Measurements from ENCODE around the gene MAGI1. TPM values are rescaled to one million over a fixed set of nuclear protein-coding genes. Genes with fewer than 3 reads are reported as not detected.

MAGI1 gene
- total RNA-seq, 1 donor from 2014 or later = 74.8 TPM

DNA sequence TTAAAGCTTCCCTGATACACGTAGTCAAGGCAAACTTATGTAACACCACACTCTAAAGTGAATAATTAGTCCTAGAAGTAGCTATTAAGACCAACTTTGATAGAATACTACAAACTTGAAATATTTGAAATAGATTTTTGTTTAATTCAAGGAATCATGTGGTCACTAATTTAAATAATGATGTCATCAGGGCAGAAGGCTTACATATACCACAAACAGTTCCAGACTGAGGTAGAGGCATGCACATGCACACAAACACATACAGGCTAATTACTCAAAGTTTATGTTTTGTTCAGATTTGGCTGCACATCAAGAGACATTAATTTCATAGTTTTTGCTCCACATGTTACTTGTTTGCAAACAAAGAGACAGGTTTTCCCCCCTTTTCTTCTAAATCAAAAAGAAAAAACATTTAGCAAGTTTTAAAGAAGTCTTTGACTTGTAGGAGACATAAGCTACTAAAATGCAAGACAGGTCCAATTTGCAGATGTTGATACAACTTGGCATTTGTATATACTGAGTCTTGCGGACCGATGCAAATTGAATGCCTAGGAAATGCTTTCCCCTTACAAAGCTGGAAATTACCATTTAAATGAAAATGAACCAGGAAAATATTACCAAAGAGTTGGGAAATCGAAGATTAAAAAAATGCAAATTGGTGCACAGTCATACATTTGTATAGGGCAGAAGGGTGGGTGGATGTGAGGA is 594.8 kb downstream of the MAGI1 start:
- DNase-seq (ENCODE audit: low spot score) = no peak

DNA sequence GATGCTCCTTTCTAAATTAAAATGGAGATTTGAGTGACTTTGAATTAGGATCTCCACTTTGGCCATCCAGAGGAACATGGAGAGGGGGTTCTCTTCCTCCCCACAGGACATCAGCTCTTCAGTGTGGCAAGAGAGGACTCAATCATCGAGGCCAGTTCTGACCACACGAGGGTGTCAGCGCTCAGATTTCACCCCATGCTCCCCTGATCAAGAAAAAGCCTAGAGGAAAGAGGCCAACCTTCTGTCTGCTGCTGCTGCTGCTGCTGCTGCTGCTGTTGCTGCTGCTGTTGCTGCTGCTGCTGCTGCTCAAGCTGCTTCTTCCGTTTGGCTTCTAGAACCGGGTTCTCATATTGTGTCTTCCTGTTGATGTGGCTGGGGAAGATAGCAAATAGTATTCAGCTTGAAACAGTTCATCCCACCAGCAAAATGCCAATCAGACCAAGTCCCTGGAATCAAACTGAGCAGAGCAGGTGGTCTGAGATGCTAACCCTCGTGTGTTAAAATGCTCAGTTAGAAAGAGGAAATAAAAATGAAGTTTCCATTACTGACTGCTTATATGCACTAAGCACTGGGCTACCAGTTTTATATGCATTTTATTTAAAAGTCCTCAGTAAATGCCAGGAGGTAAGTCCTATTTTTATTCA is 599.0 kb downstream of the MAGI1 start:
- DNase-seq (ENCODE audit: low spot score) = no peak

DNA sequence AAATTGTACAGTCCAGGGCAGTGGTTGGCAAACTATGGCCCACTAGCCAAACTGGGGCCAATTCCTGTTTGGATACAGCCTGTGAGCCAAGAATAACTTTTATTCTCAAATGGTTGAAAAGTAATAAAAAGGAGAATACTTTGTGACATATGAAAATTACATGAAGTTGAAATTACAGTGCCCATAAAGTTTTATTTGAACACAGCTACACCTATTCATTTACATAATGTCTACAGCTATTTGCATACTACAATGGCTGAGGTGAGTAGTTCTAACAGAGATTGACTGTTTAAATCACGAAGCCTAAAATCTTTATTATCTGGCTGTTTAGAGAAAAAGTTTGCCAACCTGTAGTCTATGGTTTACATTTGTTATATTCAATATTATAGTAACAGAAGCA is 600.1 kb downstream of the MAGI1 start:
- DNase-seq (ENCODE audit: low spot score) = no peak

DNA sequence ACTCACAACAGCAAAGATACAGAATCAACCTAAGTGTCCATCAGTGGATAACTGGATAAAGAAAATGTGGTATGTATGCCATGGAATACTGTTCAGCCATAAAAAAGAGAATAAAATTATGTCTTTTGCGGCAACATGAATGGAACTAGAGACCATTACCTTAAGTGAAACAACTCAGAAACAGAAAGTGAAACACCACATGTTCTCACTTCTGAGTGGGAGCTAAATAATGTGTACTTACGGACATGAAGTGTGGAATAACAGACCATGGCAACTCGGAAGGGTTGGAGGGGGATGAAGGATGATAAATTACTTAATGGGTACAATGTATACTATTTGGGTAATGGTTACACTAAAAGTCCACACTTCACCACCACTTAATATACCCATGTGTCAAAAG is 600.6 kb downstream of the MAGI1 start:
- DNase-seq (ENCODE audit: low spot score) = no peak

DNA sequence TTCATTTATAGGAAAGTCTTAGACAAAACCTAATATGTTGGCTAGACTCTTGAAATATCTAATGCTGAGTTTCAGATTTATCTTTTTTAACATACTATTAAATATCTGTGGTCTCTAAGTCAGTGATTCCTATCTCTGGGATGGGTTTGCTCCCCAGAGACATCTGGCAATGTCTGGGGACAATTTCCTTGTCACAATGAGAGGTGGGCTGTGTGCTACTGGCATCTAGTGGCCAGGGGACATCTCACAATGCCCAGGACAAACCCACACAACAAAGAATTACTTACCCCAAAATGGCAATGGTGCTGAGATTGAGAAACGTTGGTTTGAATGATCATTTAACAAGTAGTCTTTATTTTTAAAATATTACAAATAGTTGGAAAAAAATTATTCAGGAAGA is 602.1 kb downstream of the MAGI1 start:
- no peak for DNase-seq (ENCODE audit: low spot score)

DNA sequence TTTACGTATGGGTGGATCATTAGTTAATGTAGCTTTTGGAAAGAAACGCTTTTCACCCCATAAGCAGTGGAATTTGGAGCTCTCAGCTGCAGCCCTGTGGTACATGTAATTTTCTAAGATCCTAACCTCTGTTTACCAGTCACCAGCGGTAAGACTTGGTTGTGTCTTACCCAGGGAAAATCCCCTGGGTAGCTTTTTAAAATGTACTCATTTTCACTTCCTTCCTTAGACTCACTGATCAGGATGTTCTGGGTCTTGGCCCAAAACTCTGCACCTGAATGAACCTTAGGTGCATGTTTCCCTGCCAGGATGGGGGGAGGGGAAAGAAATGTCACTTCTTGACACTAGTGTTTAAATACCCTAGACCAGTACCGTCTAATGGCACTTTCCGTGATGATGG is 605.2 kb downstream of the MAGI1 start:
- no peak for DNase-seq (ENCODE audit: low spot score)

DNA sequence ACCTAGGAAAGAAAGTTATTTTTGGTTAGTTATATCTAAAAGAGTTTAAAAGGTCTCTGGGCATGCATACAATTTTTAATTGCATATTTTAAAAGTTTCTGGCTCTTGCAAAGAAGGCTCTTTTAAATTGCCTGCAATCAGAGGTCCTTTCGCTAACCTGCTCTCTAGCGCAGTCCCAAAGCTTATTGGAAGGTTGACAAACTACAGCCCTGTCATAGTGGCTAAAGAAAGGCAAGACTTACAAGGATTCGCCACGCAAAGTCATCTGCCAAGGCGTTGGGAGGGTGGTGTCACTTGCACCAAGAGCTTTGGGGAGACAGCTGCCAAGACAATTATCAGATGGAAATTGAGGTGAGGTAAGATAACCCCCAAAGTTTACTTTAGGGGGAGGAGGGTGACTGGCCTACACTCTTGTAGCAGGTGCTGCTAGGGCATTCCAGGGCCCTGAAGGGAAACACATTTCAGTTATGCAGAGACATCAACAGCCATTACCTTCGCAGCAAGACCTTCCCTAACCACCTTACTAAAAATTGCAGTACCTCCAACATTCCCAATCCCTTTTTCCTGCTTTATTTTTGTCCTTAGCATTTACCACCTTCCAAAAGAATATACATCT is 606.2 kb downstream of the MAGI1 start:
- DNase-seq (ENCODE audit: low spot score) = no peak

DNA sequence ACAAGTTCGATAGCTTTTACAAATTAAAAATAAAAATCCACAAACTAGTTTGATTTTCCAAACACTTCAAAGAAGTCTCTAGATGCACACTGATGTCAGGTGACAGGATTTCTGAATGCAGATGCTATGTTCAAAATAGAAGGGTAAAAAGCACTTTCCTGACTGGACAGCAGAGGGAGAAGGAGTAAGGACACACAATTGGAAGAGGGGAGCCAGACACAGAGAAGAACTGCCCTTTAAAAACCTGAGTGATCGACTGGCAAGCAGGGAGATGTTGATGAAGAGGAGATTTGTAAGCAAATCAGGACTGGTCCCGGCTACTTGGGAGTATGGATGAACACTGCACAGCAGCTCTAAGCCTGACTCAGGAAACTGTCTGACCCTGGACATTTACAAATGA is 612.8 kb downstream of the MAGI1 start:
- no peak for DNase-seq (ENCODE audit: low spot score)

DNA sequence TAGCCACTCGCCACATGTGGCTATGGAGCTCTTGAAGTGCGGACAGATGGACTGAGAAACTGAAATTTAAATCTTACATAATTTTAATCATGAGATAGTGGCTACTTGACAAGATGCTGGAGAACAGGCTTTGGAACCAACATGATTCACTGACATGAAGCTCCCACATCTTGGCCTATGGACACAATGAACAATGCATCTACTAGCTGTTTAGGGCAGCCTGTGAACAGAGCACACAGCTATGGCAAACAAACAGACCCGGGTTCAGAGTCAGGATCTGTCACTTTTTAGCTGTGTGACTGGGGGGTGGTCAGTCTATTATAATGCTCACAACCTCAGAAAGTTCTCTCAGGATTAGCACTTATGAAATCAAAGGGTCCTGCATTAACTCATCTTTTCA is 616.6 kb downstream of the MAGI1 start:
- no peak for DNase-seq (ENCODE audit: low spot score)

DNA sequence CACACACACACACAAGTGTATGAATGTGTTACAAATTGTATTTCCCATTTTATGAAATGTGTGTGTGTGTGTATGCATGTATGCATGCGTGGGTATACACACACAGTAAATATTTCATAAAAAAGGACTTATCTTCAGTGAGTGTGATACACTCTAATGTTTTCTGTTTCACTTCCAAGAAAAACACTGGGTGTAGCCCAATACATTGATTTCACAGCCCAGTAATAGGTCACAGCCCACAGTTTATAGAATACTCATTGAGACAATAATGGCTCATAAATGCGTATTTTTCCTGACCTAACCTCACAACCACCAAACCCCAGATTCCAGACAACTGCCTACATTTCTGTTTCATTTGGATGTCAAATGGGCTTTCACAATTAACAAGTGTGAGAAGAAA is 619.5 kb downstream of the MAGI1 start:
- DNase-seq (ENCODE audit: low spot score) = no peak

DNA sequence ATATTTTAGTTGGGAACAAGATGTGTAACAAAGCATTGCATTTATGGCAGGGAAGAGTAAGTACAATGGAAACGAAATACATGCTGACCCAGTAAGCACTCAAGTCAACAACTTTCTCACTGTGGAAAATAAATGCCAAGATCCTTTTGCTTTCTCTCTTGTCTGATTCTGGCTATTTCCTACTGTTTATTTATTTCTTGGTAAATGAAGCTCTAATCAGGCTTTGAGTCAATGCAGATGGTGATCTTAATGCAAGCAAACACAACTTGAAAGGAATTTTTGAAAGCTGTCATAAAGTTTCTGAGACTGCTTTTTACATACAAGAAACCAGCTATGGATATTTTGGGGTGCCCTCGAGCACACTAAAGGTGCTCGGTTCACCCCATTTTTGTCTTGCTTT is 624.8 kb downstream of the MAGI1 start:
- no peak for DNase-seq (ENCODE audit: low spot score)

DNA sequence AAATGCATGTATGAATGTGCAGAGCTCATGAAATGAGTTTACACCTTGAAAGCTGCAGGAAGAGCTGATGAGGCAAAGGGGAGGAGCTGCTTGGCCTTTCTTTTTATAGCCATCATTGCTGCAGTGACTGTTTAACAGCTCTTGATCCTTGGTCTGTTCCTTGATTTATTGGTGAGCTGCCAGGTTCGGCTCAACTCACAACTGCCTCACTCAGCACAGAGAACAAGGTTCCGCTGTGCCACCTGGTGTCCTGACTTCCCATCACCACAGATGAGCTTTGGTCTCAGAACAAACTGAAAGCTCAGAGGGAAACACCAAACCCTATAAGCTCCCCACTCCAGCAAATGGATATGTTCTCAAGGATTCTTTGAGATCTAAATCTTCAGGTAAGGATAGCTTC is 626.1 kb downstream of the MAGI1 start:
- no peak for DNase-seq (ENCODE audit: low spot score)

DNA sequence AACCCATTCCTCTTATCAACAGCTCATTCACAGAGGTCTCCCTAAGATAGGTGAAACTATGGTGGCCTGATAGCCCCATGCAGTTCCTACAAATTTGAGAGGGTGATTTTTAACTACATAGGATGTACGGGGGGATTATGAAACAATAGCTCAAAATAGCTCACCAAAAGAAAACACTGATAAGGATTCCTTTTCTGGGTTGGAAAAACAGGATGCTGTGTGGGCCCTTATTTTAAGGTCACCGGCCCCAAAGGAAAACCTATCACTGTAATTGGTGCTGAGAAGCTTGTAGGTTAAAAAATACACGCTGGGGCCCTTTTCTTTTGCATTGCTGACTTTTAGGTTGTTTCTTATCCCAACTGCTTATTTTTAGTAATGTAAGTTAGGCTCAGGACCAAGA is 627.4 kb downstream of the MAGI1 start:
- DNase-seq (ENCODE audit: low spot score) = no peak

DNA sequence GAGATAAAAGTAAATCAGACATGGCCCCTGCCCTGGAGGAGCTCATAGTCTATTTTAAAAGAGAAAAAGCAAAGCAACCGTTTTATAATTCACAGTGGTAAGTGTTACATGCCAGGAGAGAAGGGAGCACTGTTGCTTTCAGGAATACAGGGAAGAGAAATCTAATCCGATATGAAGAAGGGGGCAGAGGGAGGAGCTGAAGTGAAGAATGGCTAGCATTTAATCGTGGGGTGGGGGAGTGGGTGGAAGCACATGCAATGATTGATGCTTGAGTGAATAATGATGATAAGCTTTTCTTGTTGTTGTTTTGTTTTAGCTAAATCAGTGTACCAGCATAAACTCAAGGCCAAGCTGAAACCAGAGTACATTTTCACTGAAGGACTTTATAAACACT is 629.5 kb downstream of the MAGI1 start:
- DNase-seq (ENCODE audit: low spot score) = no peak

DNA sequence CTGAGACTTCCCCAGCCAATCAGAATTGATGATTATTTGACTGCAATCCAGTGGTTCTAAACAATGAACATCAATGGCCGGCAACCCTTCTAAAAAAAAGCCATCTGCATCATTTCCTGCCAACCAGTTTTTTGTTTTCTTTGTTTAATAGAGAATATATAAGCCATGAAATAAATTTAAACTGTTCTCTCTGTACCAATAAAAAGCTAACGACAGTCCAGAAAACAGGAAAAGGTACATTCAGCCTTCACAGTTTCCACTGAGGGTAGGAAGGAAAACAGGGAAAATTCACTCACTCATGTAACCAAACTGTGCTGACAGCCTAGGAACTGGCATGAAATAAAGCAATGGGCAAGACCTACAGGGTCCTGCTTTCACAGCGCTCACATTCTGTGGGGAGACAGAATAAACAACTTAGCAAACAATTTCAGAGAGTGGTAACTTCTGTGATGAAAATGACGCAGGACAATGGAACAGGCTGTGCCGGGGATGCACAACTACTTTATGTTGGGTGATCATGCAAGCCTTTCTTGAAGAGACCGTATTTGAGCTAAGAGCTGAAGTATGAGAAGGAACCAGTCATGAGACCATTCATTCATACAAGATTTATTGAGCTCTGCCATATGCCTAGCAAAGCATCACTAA is 630.1 kb downstream of the MAGI1 start:
- DNase-seq (ENCODE audit: low spot score) = no peak

DNA sequence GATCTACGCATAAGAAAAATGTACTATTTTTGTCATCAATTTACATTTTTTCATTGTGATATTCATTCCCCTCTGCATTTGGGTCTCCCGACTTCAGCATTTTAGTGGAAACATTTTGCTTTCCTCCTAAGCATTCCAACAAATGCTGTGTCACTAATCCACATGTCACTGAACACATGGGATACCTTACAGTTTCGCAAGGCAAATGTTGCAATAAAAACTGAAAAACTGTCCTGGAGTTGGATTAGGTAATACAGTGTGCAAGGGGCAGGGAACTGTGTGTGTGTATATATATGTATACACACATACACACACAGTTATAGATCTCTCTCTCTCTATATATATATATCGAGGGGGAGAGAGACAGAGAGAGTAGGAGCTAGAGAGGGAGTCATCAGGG is 632.2 kb downstream of the MAGI1 start:
- no peak for DNase-seq (ENCODE audit: low spot score)

DNA sequence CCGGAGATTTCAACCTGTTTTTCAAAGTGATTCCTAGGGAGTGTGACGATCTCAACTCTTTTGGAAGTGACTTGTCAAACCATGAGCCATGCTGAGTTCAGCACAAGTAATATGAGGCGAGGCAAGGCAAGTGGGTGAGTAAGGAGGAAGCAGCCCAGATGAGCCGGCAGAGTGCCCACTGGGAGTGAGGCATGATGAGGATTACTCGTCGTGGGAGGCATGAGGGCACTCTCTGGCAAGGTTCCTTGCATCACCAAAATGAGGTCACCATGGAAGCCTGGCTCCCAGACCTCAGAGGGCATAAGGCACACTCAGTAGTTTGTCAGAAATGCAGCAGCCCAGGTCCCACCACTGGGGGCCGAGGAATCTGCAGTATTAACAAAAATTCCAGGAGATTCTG is 636.1 kb downstream of the MAGI1 start:
- DNase-seq (ENCODE audit: low spot score) = no peak

DNA sequence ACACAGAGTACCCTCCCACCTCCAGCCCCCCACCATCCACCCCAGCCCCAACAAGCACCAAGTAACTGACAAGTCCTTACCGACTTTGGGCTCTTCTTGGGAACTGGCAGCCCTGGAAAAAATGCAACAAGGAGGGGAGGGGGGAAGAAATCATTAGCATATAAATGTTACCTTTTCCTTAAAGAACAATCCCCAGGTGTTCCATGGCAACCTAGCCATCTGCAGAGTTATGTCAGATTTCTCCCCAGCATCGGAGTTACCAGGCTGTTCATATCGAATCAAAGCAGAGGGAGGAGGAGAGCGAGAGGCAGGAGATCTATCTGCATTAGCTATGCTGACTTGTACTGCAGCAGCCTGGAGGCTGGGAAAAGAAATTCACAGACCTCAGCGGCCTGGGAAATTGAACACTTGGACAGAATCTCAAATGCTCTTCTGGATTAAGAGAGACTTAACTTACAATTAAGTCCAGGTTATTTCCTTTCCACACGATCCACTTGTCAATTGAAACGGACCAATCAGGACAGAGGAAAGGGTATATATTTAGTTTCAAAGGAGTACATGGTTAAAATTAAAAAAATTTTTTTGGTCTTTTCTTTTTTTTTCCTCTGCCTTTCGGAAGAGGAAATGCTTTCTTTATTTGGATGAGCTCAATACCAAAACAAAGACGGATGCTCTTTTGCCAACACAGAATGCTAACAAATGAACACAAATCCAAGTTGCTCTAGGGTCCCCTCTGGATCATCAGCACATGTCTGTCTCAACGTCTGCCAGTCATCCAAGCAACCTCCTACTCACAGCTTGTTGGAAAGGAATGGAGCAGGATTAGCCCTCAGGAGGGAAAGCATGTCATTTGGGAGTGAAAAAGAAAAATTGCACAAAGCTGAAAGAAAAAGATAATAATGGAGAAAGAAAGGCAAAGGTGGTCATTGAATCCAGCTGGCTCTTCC is 637.1 kb downstream of the MAGI1 start:
- no peak for DNase-seq (ENCODE audit: low spot score)

DNA sequence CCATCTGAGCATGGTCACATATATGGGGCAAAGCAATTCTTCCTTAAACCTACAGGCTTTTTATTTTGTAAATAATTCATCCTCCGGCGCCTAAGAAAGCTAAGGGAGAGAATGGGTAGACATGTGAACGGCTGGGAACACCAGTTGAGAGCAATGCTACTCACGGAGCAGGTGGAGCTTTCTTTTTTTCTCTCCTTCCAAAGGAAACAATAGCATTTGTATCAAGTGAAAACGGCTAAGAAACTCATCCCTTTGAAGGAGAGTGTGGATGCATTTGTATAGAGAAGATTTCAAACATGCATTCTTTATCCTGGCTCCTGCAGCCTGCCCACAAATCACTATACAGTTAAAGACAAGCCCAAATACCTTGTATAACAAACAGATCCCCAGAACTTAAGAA is 637.8 kb downstream of the MAGI1 start:
- DNase-seq (ENCODE audit: low spot score) = no peak

DNA sequence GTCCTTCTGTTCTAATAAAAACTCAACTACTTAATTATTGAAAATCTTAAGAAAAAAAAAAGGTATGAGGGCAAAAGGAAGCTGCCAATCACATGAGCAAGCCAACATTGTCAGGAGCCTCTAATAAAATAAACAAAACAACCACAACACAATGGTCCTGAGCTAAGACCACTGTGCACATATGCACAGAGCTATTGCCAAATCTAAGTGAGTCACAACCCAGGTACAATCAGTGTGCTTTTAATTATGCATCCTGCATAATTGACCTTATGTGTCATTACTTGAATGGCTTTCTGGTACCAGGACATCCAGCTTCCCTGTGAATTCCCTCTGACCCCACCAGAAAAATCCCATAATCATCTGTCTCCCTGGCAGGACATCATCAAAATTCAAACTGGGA is 639.8 kb downstream of the MAGI1 start:
- no peak for DNase-seq (ENCODE audit: low spot score)

DNA sequence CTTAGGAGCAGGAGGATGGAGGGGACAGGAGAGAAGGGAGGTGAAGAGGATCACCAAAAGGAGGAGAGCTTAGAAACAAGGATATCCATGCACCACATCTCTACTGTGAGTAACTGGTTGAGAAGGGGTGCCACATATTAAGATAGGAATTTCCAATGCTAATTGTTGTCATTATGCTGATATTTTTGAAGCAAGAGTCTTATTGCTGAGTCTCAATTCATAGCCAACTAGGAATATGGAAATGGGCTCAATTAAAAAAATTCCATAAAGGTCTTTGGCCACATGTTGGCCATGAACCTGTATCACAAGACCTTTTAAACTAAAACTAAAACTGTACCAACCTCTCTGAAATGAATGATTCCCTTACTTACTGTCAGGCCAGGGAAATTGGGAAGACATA is 642.6 kb downstream of the MAGI1 start:
- DNase-seq (ENCODE audit: low spot score) = no peak
